NCI-H187 (cell line): ENCODE results near the gene CCT3.

Experiments
- DNase-seq, 2 experiments: peaks; one replicate each; lab custom pipeline; 2025; lab: John Stamatoyannopoulos, UW

CCT3 gene

DNA sequence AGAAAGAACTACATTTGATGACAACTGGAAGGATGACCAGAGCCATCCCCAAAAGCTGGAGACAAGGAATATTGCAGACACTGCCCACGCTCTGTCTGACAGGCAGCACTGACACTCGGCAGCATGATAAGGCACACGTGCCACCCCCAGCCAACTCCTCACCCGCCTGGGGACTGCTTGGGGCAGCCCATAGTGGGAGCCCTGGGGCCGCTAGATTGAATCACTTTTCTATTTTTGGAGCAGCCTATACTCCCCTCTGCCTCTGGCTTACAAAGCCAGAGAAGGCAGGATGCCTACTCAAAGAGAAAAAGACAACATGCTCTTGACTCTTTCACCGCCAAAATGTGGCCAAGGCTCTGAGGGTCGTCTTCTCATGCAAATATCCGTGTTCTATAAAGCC, 56.8 kb downstream of the CCT3 start:
- no peak for DNase-seq

- DNase-seq: no peak
Observed at GRCh38 chr1:156279837-156280236, 58.3 kb downstream of the CCT3 start.

- no peak for DNase-seq
Observed at GRCh38 chr1:156276966-156277381, 61.1 kb downstream of the CCT3 start.

DNA sequence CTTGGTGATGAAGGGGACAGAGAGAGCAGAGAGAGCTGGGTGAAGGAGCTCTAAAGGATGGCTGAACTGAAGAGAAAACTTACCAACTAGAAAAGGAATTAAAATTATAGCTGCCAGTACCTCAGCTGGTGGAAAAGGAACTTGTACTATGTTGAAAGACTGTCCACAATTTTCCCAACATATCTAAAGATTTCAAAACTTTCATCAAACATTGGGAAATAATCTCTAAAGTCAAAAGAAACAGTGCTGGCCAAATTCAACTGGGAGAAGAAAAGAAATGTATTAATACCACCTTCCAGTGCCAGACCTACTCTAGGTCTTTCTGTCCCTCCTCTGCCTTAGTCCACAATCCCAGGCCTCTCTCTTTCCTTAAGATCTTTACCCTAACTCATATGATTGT, 61.6 kb downstream of the CCT3 start:
- DNase-seq: no peak

- DNase-seq: no peak
Observed at GRCh38 chr1:156270314-156270713, 67.8 kb downstream of the CCT3 start.

- DNase-seq: no peak
Observed at GRCh38 chr1:156268336-156268735, 69.8 kb downstream of the CCT3 start.

GRCh38 chr1:156266051-156266450, 72.0 kb downstream of the CCT3 start:
- no peak for DNase-seq

DNA sequence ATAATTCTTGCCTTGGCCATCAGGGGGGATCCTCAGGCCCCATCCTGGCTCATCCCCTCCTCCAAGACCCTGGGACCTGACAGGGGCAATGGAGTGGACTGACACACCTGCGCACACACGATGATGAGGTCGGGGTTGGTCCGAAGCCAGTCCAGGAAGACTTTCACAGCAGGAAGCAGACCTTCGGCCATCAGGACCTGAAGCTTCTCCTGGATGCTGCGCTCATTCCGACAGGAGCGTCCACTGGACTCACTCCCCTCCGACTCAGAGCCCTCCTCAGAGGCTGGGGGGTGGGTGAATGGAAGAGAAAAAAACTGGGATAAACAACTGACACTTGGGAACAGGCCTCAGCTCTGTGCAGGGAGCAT, 74.8 kb downstream of the CCT3 start:
- no peak for DNase-seq

GRCh38 chr1:156262461-156263287, 75.4 kb downstream of the CCT3 start:
- DNase-seq: no peak

DNA sequence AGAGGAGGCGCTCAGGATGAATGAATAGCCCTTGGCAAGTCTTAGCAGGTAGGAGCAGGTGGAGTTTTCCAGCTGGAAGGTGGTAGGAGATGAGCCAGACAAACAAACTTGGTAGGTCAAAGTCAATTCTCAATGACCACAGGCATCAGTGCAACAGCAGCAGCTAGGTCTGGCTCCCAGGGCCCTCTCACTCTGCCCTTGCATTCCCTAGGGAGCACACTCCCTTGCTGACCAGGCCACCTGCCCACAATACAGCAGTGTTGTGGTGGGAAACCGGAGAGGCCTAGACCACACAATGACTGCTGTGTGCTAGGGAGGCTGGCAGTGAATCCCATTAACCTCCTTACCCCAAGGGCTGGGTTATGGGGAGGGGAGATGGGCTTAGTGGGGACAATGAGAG, 77.2 kb downstream of the CCT3 start:
- DNase-seq: no peak

GRCh38 chr1:156259805-156260204, 78.3 kb downstream of the CCT3 start:
- no peak for DNase-seq
